Heart right ventricle (tissue), 16 donors: ENCODE measurements around the gene LNX1. TPM values are rescaled to one million over a fixed set of nuclear protein-coding genes. Genes with fewer than 3 reads are reported as not detected.

ENCODE experiments used
- ATAC-seq, 8 donors: fragments of 200-7000 bp; cut with Tn5 transposase; one replicate each; pipeline ENCODE4 v1.9.1; 2020; ENCODE audit warnings: mild to moderate bottlenecking in 8 of 8, moderate library complexity in 8 of 8, moderate number of reproducible peaks in 1 of 8
- DNase-seq, 2 donors: peaks; one replicate each; pipeline ENCODE4 v3.0.0-alpha.2; 2020
- H3K27ac ChIP-seq, 10 donors: fragments of 200-600 bp; sonication (generic) in 2 of 10; one replicate each; pipeline versions ENCODE4 v1.5.0 to v1.8.0; 2020 to 2022; ENCODE audit warnings: mild to moderate bottlenecking in 3 of 10
- H3K27me3 ChIP-seq, 7 donors: fragments of 200-600 bp; one replicate each; pipeline ENCODE4 v1.8.0; 2021 to 2022; ENCODE audit warnings: mild to moderate bottlenecking in 2 of 7
- H3K36me3 ChIP-seq, 9 donors: fragments of 200-600 bp; sonication (generic) in 1 of 9; one replicate each; pipeline versions ENCODE4 v1.5.0 to v1.8.0; 2020 to 2022; ENCODE audit warnings: mild to moderate bottlenecking in 2 of 9
- H3K4me1 ChIP-seq, 9 donors: fragments of 200-600 bp; sonication (generic) in 1 of 9; one replicate each; pipeline versions ENCODE4 v1.5.0 to v1.8.0; 2020 to 2022; ENCODE audit warnings: mild to moderate bottlenecking in 4 of 9
- H3K4me3 ChIP-seq, 10 donors: fragments of 200-600 bp; sonication (generic) in 2 of 10; one replicate each; pipeline versions ENCODE4 v1.5.0 to v1.8.0; 2020 to 2022; ENCODE audit warnings: mild to moderate bottlenecking in 7 of 10, moderate library complexity in 2 of 10
- H3K9me3 ChIP-seq, 11 donors: fragments of 200-600 bp in 10 of 11; sonication (generic) in 2 of 11; one replicate each; pipeline versions ENCODE4 v1.5.0 to v1.8.0; 2013 to 2022; ENCODE audit warnings: mild to moderate bottlenecking in 2 of 11, control low read depth in 1 of 11, moderate library complexity in 1 of 11
- WGBS, 2 donors: extraction: QIAGEN DNeasy Blood & Tissue Kit; methylation state at CpG; one replicate each; pipeline ENCODE4 v1.1.7; 2013; ENCODE audit warnings: inconsistent platforms in 1 of 2; 5-methylcytosine and 5-hydroxymethylcytosine counted together
- intact Hi-C, 10 donors: fragments of 100-400 bp; cut with DNase I; formaldehyde crosslinking; loops; one replicate each; pipeline versions ENCODE4 v1.11.1 to v1.14.2; 2022
- polyA plus RNA-seq, 2 donors: library from polyadenylated mRNA; stranded (reverse); fragments of 200-250 nt; gene quantifications; one replicate each; pipeline ENCODE4 v1.2.3, GENCODE V29; 2013
- total RNA-seq, 10 donors: library from RNA; stranded (reverse); fragmentation: NEBNext Ultra II Directional in 3 of 10; extraction: Animal tissue kit (Norgen Biotek cat#: 25700) in 3 of 10; gene quantifications; one replicate each; pipeline versions ENCODE4 v1.2.1 to v1.2.4, GENCODE V29; 2021 to 2023
- TF ChIP-seq, protein P1 (sequence below), 9 donors: fragments of 200-600 bp; sonication (generic) in 2 of 9; IDR thresholded peaks; one replicate each; pipeline versions ENCODE4 v1.5.0 to v1.8.0; 2021 to 2022; ENCODE audit warnings: antibody characterized with exemption in 9 of 9, mild to moderate bottlenecking in 5 of 9, moderate library complexity in 1 of 9
- donor health status: Arrhythmogenic right ventricular cardiomyopathy.
- donor health status: ischemic (EF 13 %, LVEDD 7.1; RV severe dilation, severe dysfunction).
- donor health status: healthy with polysubstance abuse.
- donor health status: DM: no; HTN: yes; CAD: no.
- donor health status: DM: no; HTN: no; CAD: no.
- donor health status: ischemic (EF 25% LVEDD 6.9; RV normal size, moderate dysfunction).
- donor health status: ischemic (EF 25% LVEDD 5.7; RV mildly dilated, moderate dysfunction).
- donor health status: healthy.
- donor health status: DM: yes; HTN: yes; CAD: no.
- donor health status: Ischemic cardiomyopathy.
- donor health status: ischemic (EF 35%, LVEDD 5.7; RV mildly dilated, moderate dysfunction).
- donor health status: nonischemic (EF 11% LVEDD 7.7; RV severe dilation, severe dysfunction).
- donor health status: DM: yes; HTN: yes; CAD: no.
- donor health status: PGD.
- donor health status: ischemic (EF 29% LVEDD 5.4; RV normal size, mild dysfunction).
- donor health status: nonischemic (EF 23%, LVEDD 6.1; RV moderate dilation, normal function).

Gene LNX1
- total and polyA plus RNA-seq, 12 donors = 2.0 to 16.1 (median 5.6) TPM

DNA sequence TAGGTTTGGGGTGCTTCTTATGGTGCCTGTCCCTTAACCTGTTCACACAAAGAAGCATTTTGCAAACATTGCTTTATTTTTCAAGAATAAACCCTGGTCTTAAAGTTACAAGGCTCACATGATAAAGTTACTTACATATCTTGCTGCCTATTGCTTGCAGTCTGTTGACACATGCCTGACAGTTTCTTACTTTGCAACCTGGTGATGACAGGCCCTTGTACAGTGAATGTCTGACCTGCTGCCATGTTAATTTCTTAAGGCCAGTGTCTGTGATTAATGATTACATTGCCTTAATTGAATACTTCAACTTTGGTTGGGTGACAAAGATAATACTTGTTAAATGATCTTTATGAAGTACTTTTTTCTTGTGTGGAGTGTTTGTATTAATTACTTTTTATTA, 163.9 kb downstream of the LNX1 start:
- TF ChIP-seq, protein P1, sequence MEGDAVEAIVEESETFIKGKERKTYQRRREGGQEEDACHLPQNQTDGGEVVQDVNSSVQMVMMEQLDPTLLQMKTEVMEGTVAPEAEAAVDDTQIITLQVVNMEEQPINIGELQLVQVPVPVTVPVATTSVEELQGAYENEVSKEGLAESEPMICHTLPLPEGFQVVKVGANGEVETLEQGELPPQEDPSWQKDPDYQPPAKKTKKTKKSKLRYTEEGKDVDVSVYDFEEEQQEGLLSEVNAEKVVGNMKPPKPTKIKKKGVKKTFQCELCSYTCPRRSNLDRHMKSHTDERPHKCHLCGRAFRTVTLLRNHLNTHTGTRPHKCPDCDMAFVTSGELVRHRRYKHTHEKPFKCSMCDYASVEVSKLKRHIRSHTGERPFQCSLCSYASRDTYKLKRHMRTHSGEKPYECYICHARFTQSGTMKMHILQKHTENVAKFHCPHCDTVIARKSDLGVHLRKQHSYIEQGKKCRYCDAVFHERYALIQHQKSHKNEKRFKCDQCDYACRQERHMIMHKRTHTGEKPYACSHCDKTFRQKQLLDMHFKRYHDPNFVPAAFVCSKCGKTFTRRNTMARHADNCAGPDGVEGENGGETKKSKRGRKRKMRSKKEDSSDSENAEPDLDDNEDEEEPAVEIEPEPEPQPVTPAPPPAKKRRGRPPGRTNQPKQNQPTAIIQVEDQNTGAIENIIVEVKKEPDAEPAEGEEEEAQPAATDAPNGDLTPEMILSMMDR (IDR thresholded peaks at IDR 0.05) = no peak
- H3K4me1 ChIP-seq = peaks cover 0 to 11% (median 0%) of the 10 kb centered on the region in 9 donors
- intact Hi-C loops = no loop called here

DNA sequence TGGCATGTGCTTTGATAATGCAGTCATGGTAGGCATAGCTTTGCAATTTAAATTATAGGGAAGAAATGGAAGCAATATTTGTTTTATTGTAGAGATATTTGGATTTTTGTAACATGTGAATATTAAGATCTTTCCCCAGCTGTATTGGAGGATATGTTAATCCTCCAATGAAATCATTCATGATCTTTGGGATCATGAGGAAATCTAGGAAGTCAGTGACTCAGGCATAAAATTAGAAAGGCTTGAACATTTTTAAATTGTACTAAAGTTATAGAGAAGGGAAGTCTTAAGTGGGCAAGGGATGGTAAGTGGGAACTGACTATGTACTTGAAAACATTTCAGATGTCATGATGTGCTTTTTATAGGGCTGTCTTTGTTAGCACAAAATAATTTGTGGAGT, 167.0 kb downstream of the LNX1 start:
- Histone ChIP-seq H3K4me3 (no peak overlapping the region), H3K27me3 (no peaks in the 10 kb centered on the region), H3K36me3 (peaks cover 0 to 50% (median 8%) of the 10 kb centered on the region in 9 donors), H3K9me3 (no peaks in the 10 kb centered on the region), H3K27ac (no peak overlapping the region), H3K4me1 (peaks cover 0 to 11% (median 0%) of the 10 kb centered on the region in 9 donors)
- TF ChIP-seq, protein P1 (IDR thresholded peaks at IDR 0.05) = no peak
- intact Hi-C loops = no loop called here
- DNase-seq = no peak
- peak in 1 of 8 donors; percentile 41 for ATAC-seq

More for the DNA sequence above, 163.9 kb downstream of the LNX1 start:
- no peak for DNase-seq
- peaks cover 0 to 78% (median 8%) of the 10 kb centered on the region in 9 donors for H3K36me3 ChIP-seq
- no peaks in the 10 kb centered on the region for H3K9me3 ChIP-seq
- no peaks in the 10 kb centered on the region for H3K27me3 ChIP-seq
- no peak overlapping the region for H3K4me3 ChIP-seq
- H3K27ac ChIP-seq = no peak overlapping the region
- ATAC-seq = no peak

DNA sequence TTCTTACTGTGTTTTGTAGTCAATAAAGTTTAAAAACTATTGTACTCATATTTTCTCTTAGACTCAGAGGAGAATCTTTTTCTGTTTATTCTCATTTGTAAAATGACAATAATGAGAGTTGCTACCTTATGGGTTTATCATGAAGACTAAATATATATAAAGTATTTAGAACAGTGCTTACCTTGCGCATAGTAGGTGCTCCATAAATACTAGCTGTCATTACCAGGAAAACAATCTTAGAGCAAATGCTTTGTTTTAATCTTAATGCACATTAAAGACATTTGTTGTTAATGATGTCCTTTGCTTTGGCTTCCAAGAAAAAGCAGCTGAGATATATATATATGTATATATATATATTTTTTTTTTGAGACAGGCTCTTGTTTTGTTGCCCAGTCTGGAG, 168.9 kb downstream of the LNX1 start:
- DNase-seq = no peak
- no peaks in the 10 kb centered on the region for H3K27me3 ChIP-seq
- ATAC-seq = no peak
- TF ChIP-seq, protein P1 (IDR thresholded peaks at IDR 0.05) = no peak
- no peaks in the 10 kb centered on the region for H3K9me3 ChIP-seq
- intact Hi-C loops = no loop called here
- WGBS, 2 donors = 99 to 100% methylated on average over 1 of the region's 1 CpG
- peaks cover 0 to 35% (median 5%) of the 10 kb centered on the region in 9 donors for H3K36me3 ChIP-seq
- peaks cover 0 to 11% (median 0%) of the 10 kb centered on the region in 9 donors for H3K4me1 ChIP-seq
- H3K4me3 ChIP-seq = no peak overlapping the region
- H3K27ac ChIP-seq = no peak overlapping the region

DNA sequence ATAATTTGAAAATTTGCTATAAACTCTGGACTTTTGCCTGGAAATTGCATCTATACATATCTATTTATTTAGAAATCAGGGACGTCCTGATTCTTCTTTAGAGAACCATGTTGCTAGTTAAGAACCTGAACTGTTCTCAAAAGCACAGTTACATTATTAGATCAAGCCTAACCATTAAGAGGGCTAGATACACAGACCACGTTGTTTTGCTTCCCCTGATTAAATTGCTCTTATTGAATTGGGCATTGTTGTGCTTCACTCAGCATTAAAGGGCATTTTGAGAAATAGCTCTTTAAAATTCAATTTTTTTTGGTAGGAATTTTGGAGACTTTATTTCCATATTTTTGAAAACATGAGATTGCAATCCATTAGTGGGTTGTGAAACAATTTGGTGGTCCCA, 169.5 kb downstream of the LNX1 start:
- H3K36me3 ChIP-seq = peaks cover 0 to 29% (median 5%) of the 10 kb centered on the region in 9 donors
- H3K4me1 ChIP-seq = peaks cover 0 to 11% (median 0%) of the 10 kb centered on the region in 9 donors
- WGBS, 2 donors = 92 to 97% methylated on average over 2 of the region's 2 CpGs
- TF ChIP-seq, protein P1 (IDR thresholded peaks at IDR 0.05) = no peak
- H3K27me3 ChIP-seq = no peaks in the 10 kb centered on the region
- intact Hi-C loops = no loop called here
- no peak overlapping the region for H3K27ac ChIP-seq
- H3K4me3 ChIP-seq = no peak overlapping the region
- H3K9me3 ChIP-seq = no peaks in the 10 kb centered on the region
- DNase-seq = no peak
- ATAC-seq = no peak
